ENCODE results near the gene TLL1. TPM values are rescaled to one million over a fixed set of nuclear protein-coding genes. Genes with fewer than 3 reads are reported as not detected.

Gene TLL1
- total RNA-seq, 1 experiment from 2014 or later, result 14.3 TPM

DNA sequence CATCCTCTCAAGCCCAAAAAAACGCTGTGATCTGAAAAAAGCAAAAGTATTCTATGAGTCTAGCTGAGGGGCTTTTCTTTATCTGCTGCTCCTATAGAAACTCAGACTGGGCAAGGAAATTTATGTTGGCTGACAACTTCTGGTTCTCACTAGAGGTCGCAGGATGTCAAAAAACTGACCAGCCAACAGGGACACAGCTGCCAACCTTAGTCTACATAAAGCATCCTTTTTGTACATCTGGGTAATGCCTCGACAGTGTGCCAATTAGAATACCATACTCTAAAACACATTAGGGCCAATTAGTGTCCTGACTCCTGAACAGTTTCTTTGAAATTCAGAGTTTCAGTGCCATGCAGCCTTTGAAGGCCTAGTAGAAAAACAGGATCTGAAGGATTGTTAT, 8.8 kb upstream of the TLL1 start:
- intact Hi-C loops (cut with micrococcal nuclease; ENCODE audit: unreplicated experiment), result no loop called here
- CTCF ChIA-PET, result no interaction called here
- Histone ChIP-seq H3K27ac (ENCODE audit: low read depth, low read length, poor library complexity, severe bottlenecking) (no peak overlapping the region), H3K36me3 (ENCODE audit: insufficient read depth, low read length, poor library complexity, severe bottlenecking) (no peaks in the 10 kb centered on the region), H3K4me1 (ENCODE audit: insufficient read depth, low read length, poor library complexity, severe bottlenecking) (no peaks in the 10 kb centered on the region), H3K9me3 (ENCODE audit: low read depth, low read length, poor library complexity, severe bottlenecking) (no peaks in the 10 kb centered on the region), H3K4me3 (ENCODE audit: low read depth, low read length, poor library complexity, severe bottlenecking) (no peak overlapping the region), H3K27me3 (replicated peaks; ENCODE audit: insufficient read depth, low read depth, low read length, poor library complexity) (peaks cover 25% of the 10 kb centered on the region)
- POLR2A ChIA-PET (ENCODE audit: low non-redundant PET), result no interaction called here
- TF ChIP-seq, protein P1, sequence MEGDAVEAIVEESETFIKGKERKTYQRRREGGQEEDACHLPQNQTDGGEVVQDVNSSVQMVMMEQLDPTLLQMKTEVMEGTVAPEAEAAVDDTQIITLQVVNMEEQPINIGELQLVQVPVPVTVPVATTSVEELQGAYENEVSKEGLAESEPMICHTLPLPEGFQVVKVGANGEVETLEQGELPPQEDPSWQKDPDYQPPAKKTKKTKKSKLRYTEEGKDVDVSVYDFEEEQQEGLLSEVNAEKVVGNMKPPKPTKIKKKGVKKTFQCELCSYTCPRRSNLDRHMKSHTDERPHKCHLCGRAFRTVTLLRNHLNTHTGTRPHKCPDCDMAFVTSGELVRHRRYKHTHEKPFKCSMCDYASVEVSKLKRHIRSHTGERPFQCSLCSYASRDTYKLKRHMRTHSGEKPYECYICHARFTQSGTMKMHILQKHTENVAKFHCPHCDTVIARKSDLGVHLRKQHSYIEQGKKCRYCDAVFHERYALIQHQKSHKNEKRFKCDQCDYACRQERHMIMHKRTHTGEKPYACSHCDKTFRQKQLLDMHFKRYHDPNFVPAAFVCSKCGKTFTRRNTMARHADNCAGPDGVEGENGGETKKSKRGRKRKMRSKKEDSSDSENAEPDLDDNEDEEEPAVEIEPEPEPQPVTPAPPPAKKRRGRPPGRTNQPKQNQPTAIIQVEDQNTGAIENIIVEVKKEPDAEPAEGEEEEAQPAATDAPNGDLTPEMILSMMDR (conservative IDR thresholded peaks at IDR 0.05; ENCODE audit: low read depth, low read length), result no peak
- no peak for TF ChIP-seq EZH2 (IDR thresholded peaks at IDR 0.05; ENCODE audit: borderline replicate concordance, low read depth, low read length, poor library complexity, severe bottlenecking)
- no peak for DNase-seq (ENCODE audit: low spot score)
- BruUV-seq (replicated peaks), result no TSS peak

GRCh38 chr4:165866019-165866650, 6.9 kb upstream of the TLL1 start:
- no TSS peak for BruUV-seq (replicated peaks)
- intact Hi-C loops (cut with micrococcal nuclease; ENCODE audit: unreplicated experiment), result no loop called here
- Histone ChIP-seq H3K4me3 (ENCODE audit: low read depth, low read length, poor library complexity, severe bottlenecking) (no peak overlapping the region), H3K36me3 (ENCODE audit: insufficient read depth, low read length, poor library complexity, severe bottlenecking) (no peaks in the 10 kb centered on the region), H3K9me3 (ENCODE audit: low read depth, low read length, poor library complexity, severe bottlenecking) (no peaks in the 10 kb centered on the region), H3K27ac (ENCODE audit: low read depth, low read length, poor library complexity, severe bottlenecking) (no peak overlapping the region), H3K27me3 (replicated peaks; ENCODE audit: insufficient read depth, low read depth, low read length, poor library complexity) (peaks cover 33% of the 10 kb centered on the region), H3K4me1 (ENCODE audit: insufficient read depth, low read length, poor library complexity, severe bottlenecking) (no peaks in the 10 kb centered on the region)
- CTCF ChIA-PET, result no interaction called here
- no peak for DNase-seq (ENCODE audit: low spot score)
- POLR2A ChIA-PET (ENCODE audit: low non-redundant PET), result no interaction called here
- TF ChIP-seq, protein P1 (conservative IDR thresholded peaks at IDR 0.05; ENCODE audit: low read depth, low read length), result no peak
- TF ChIP-seq EZH2 (IDR thresholded peaks at IDR 0.05; ENCODE audit: borderline replicate concordance, low read depth, low read length, poor library complexity, severe bottlenecking), result no peak

- intact Hi-C loops (cut with micrococcal nuclease; ENCODE audit: unreplicated experiment), result no loop called here
- ChIA-PET POLR2A (ENCODE audit: low non-redundant PET) (no interaction called here), CTCF (no interaction called here)
- TF ChIP-seq EZH2 (IDR thresholded peaks at IDR 0.05; ENCODE audit: borderline replicate concordance, low read depth, low read length, poor library complexity, severe bottlenecking), result no peak
- TF ChIP-seq, protein P1 (conservative IDR thresholded peaks at IDR 0.05; ENCODE audit: low read depth, low read length), result no peak
- no peaks in the 10 kb centered on the region for H3K36me3 ChIP-seq (ENCODE audit: insufficient read depth, low read length, poor library complexity, severe bottlenecking)
- H3K27me3 ChIP-seq (replicated peaks; ENCODE audit: insufficient read depth, low read depth, low read length, poor library complexity), result peaks cover 50% of the 10 kb centered on the region
- no peak for DNase-seq (ENCODE audit: low spot score)
- H3K27ac ChIP-seq (ENCODE audit: low read depth, low read length, poor library complexity, severe bottlenecking), result no peak overlapping the region
- no TSS peak for BruUV-seq (replicated peaks)
- H3K4me1 ChIP-seq (ENCODE audit: insufficient read depth, low read length, poor library complexity, severe bottlenecking), result no peaks in the 10 kb centered on the region
- H3K4me3 ChIP-seq (ENCODE audit: low read depth, low read length, poor library complexity, severe bottlenecking), result no peak overlapping the region
- H3K9me3 ChIP-seq (ENCODE audit: low read depth, low read length, poor library complexity, severe bottlenecking), result no peaks in the 10 kb centered on the region
These were observed 5.1 kb upstream of the TLL1 start for GRCh38 chr4:165867961-165868360.
